Eye (tissue), 1 donor: ENCODE measurements around the gene TTC28.

Experiments used
- DNase-seq: peaks from one replicate; pipeline ENCODE4 v3.0.0-alpha.2; 2015

The TTC28 gene

GRCh38 chr22:27980424-27981148, 699.1 kb downstream of the TTC28 start:
- DNase-seq = no peak

- no peak for DNase-seq
Measured at GRCh38 chr22:27978802-27979201, 700.8 kb downstream of the TTC28 start.

- no peak for DNase-seq
Measured at GRCh38 chr22:27978317-27978716, 701.3 kb downstream of the TTC28 start.

- DNase-seq = no peak
Measured at GRCh38 chr22:27976586-27976985, 703.1 kb downstream of the TTC28 start.

- DNase-seq = no peak
Measured at GRCh38 chr22:27975381-27976013, 704.1 kb downstream of the TTC28 start.

GRCh38 chr22:27973846-27974245, 705.8 kb downstream of the TTC28 start:
- DNase-seq = peak; percentile 60

GRCh38 chr22:27972732-27973698, 706.6 kb downstream of the TTC28 start:
- DNase-seq = no peak

GRCh38 chr22:27971926-27972325, 707.7 kb downstream of the TTC28 start:
- DNase-seq = no peak

- no peak for DNase-seq
Measured at GRCh38 chr22:27970596-27971220, 708.9 kb downstream of the TTC28 start.

- DNase-seq = no peak
Measured at GRCh38 chr22:27966168-27967064, 713.2 kb downstream of the TTC28 start.

- DNase-seq = peak; percentile 56
Measured at GRCh38 chr22:27962268-27963044, 717.2 kb downstream of the TTC28 start.

- DNase-seq = no peak
Measured at GRCh38 chr22:27961680-27962079, 718.0 kb downstream of the TTC28 start.

GRCh38 chr22:27961182-27961581, 718.5 kb downstream of the TTC28 start:
- DNase-seq = no peak

GRCh38 chr22:27959335-27960090, 720.1 kb downstream of the TTC28 start:
- DNase-seq = no peak

- no peak for DNase-seq
Measured at GRCh38 chr22:27952779-27953178, 726.9 kb downstream of the TTC28 start.

GRCh38 chr22:27952091-27952490, 727.5 kb downstream of the TTC28 start:
- DNase-seq = no peak

GRCh38 chr22:27949421-27949820, 730.2 kb downstream of the TTC28 start:
- no peak for DNase-seq

GRCh38 chr22:27948569-27948968, 731.1 kb downstream of the TTC28 start:
- no peak for DNase-seq

- no peak for DNase-seq
Measured at GRCh38 chr22:27947448-27947847, 732.2 kb downstream of the TTC28 start.

- DNase-seq = no peak
Measured at GRCh38 chr22:27941143-27941542, 738.5 kb downstream of the TTC28 start.
